Sciatic nerve (tissue), 2 donors: ENCODE results near the gene VWA3A. TPM values are rescaled to one million over a fixed set of nuclear protein-coding genes. Genes with fewer than 3 reads are reported as not detected.
"Not testable (repeated sequence)": the region's sequence is repeated elsewhere in the genome, so short reads cannot be mapped to it uniquely, and the experiment has no call there.

Experiments
- ATAC-seq: fragments of 200-7000 bp; cut with Tn5 transposase; one replicate; pipeline ENCODE4 v1.9.1; 2020; ENCODE audit warnings: mild to moderate bottlenecking, moderate library complexity
- DNase-seq: peaks from one replicate; pipeline ENCODE4 v3.0.0-alpha.2; 2020; ENCODE audit warnings: low spot score
- intact Hi-C: fragments of 100-400 bp; cut with DNase I; formaldehyde crosslinking; loops from one replicate; pipeline ENCODE4 v1.14.2; 2022
- total RNA-seq: library from RNA; stranded (reverse); fragmentation: NEBNext Ultra II Directional; extraction: Animal tissue kit (Norgen Biotek cat#: 25700); gene quantifications from one replicate; pipeline ENCODE4 v1.2.1, GENCODE V29; 2021
- donor health status: DM: no; HTN: no; CAD: no.
- donor health status: DM: no; HTN: no; CAD: no.

Gene VWA3A
- total RNA-seq, 1 donor from 2014 or later = 0.71 TPM

GRCh38 chr16:22123759-22124490 is 31.6 kb downstream of the VWA3A start:
- intact Hi-C loops = no loop called here
- ATAC-seq (no peak), DNase-seq (no peak)

GRCh38 chr16:22124583-22125284 is 32.4 kb downstream of the VWA3A start:
- intact Hi-C loops = no loop called here
- DNase-seq (no peak), ATAC-seq (no peak)

- intact Hi-C loops = no loop called here
- DNase-seq (no peak), ATAC-seq (no peak)
Observed at GRCh38 chr16:22126037-22126558, 33.8 kb downstream of the VWA3A start.

GRCh38 chr16:22128537-22128936 is 36.2 kb downstream of the VWA3A start:
- intact Hi-C loops, ATAC-seq, DNase-seq: not testable (repeated sequence)

GRCh38 chr16:22130528-22130927 is 38.2 kb downstream of the VWA3A start:
- ATAC-seq (no peak), DNase-seq (no peak)
- intact Hi-C loops = no loop called here

- no peak for ATAC-seq
- intact Hi-C loops = no loop called here
- DNase-seq = no peak
Observed at GRCh38 chr16:22132801-22133200, 40.5 kb downstream of the VWA3A start.

- ATAC-seq (no peak), DNase-seq (no peak)
- intact Hi-C loops = no loop called here
Observed at GRCh38 chr16:22138482-22138881, 46.1 kb downstream of the VWA3A start.

GRCh38 chr16:22139008-22139407 is 46.7 kb downstream of the VWA3A start:
- no peak for DNase-seq
- ATAC-seq = no peak
- intact Hi-C loops = no loop called here

- no peak for DNase-seq
- intact Hi-C loops = no loop called here
- ATAC-seq = no peak
Observed at GRCh38 chr16:22139732-22140131, 47.4 kb downstream of the VWA3A start.

- no peak for DNase-seq
- ATAC-seq = no peak
- intact Hi-C loops = no loop called here
Observed at GRCh38 chr16:22141767-22142166, 49.4 kb downstream of the VWA3A start.

- DNase-seq (no peak), ATAC-seq (no peak)
- intact Hi-C loops = no loop called here
Observed at GRCh38 chr16:22144520-22144919, 52.2 kb downstream of the VWA3A start.

GRCh38 chr16:22147853-22148252 is 55.5 kb downstream of the VWA3A start:
- ATAC-seq (no peak), DNase-seq (no peak)
- intact Hi-C loops = no loop called here

GRCh38 chr16:22151246-22151998 is 59.1 kb downstream of the VWA3A start:
- ATAC-seq = no peak
- DNase-seq = no peak
- intact Hi-C loops = no loop called here

- intact Hi-C loops = no loop called here
- DNase-seq = no peak
- no peak for ATAC-seq
Observed at GRCh38 chr16:22152316-22152715, 60.0 kb downstream of the VWA3A start.

- intact Hi-C loops, DNase-seq, ATAC-seq: not testable (repeated sequence)
Observed at GRCh38 chr16:22153078-22153477, 60.7 kb downstream of the VWA3A start.

- DNase-seq = no peak
- intact Hi-C loops = no loop called here
Observed at GRCh38 chr16:22161401-22161800, 69.1 kb downstream of the VWA3A start.

GRCh38 chr16:22161999-22162655 is 69.8 kb downstream of the VWA3A start, which contains the start of gene SDR42E2:
TSS of gene SDR42E2 (plus strand) at chr16:22162506. CDS start at chr16:22165583, 3,077 bp downstream.
- DNase-seq (no peak), ATAC-seq (no peak)
- intact Hi-C loops = no loop called here

More at GRCh38 chr16:22161401-22161800, 69.1 kb downstream of the VWA3A start:
- no peak for ATAC-seq

- DNase-seq (no peak), ATAC-seq (no peak)
- intact Hi-C loops = no loop called here
Observed at GRCh38 chr16:22162656-22163009, 70.3 kb downstream of the VWA3A start.

GRCh38 chr16:22163806-22164205 is 71.5 kb downstream of the VWA3A start:
- ATAC-seq (no peak), DNase-seq (no peak)
- intact Hi-C loops = no loop called here
